OCI-LY7 (cell line): Measurements from ENCODE around the gene SYNM. TPM values are rescaled to one million over a fixed set of nuclear protein-coding genes. Genes with fewer than 3 reads are reported as not detected.

Source experiments
- BruUV-seq: library from RNA; stranded (reverse); fragments of 400-500 nt; replicated peaks from 2 replicates; lab custom pipeline; 2021; lab: Mats Ljungman, UMichigan
- CTCF ChIA-PET: fragments of 300-600 bp; sonication (Branson Sonifier 250); formaldehyde crosslinking; loops from one replicate; lab custom pipeline; 2022; ENCODE audit warnings: antibody characterized with exemption; ENCODE audit not compliant: unreplicated experiment; lab: Charles Lee
- POLR2A ChIA-PET: fragments of 300-600 bp; sonication (Branson Sonifier 250); formaldehyde crosslinking; loops from one replicate; lab custom pipeline; 2022; ENCODE audit warnings: antibody characterized with exemption; lab: Charles Lee
- DNase-seq: peaks from one replicate; pipeline ENCODE4 v3.0.0-alpha.2; 2015; ENCODE audit warnings: low spot score
- H2AFZ ChIP-seq: fragments of 200-600 bp; sonication (generic), shearing (Covaris generic); 2 replicates; pipeline ENCODE4 v1.6.1; 2014; ENCODE audit warnings: mild to moderate bottlenecking, antibody characterized with exemption, low read length, moderate library complexity
- H3K27ac ChIP-seq: fragments of 200-600 bp; sonication (generic); 2 replicates; pipeline ENCODE4 v1.5.1; 2014; ENCODE audit warnings: mixed run types, low read depth, mild to moderate bottlenecking, moderate library complexity, low read length, inconsistent platforms; ENCODE audit not compliant: poor library complexity, severe bottlenecking
- H3K36me3 ChIP-seq: fragments of 200-600 bp; sonication (generic); 2 replicates; pipeline ENCODE4 v1.6.1; 2014; ENCODE audit warnings: mild to moderate bottlenecking, antibody characterized with exemption, low read length, moderate library complexity, mixed read lengths; ENCODE audit not compliant: insufficient read depth
- H3K4me1 ChIP-seq: fragments of 200-600 bp; sonication (generic); 2 replicates; pipeline ENCODE4 v1.5.1; 2014; ENCODE audit warnings: mild to moderate bottlenecking, low read length; ENCODE audit not compliant: insufficient read depth, poor library complexity, severe bottlenecking
- H3K4me2 ChIP-seq: fragments of 200-600 bp; sonication (generic); 2 replicates; pipeline ENCODE4 v1.6.1; 2014; ENCODE audit warnings: mild to moderate bottlenecking, low read length
- H3K4me3 ChIP-seq: fragments of 200-600 bp; sonication (generic); 2 replicates; pipeline ENCODE4 v1.5.1; 2014; ENCODE audit warnings: mild to moderate bottlenecking, low read depth, low read length; ENCODE audit not compliant: poor library complexity, severe bottlenecking
- H3K79me2 ChIP-seq: fragments of 200-600 bp; sonication (generic); 2 replicates; pipeline ENCODE4 v1.6.1; 2016; ENCODE audit warnings: low read depth, mild to moderate bottlenecking, low read length, moderate library complexity, mixed read lengths; ENCODE audit not compliant: insufficient read depth
- H3K9me2 ChIP-seq: fragments of 200-600 bp; sonication (generic); 2 replicates; pipeline ENCODE4 v1.6.1; 2016; ENCODE audit warnings: mild to moderate bottlenecking, low read length, mixed read lengths; ENCODE audit not compliant: insufficient read depth
- H3K9me3 ChIP-seq: fragments of 200-600 bp; sonication (generic); 2 replicates; pipeline ENCODE4 v1.6.1; 2014; ENCODE audit warnings: mild to moderate bottlenecking, mixed run types, low read length, mixed read lengths
- H4K20me1 ChIP-seq: fragments of 200-600 bp; sonication (generic); 2 replicates; pipeline ENCODE4 v1.6.1; 2014; ENCODE audit warnings: mild to moderate bottlenecking, antibody characterized with exemption, low read length, moderate library complexity, mixed read lengths; ENCODE audit not compliant: insufficient read depth
- EZH2phosphoT487 ChIP-seq: fragments of 200-600 bp; sonication (generic); IDR thresholded peaks from 2 replicates; pipeline ENCODE4 v1.6.1; 2018; ENCODE audit warnings: low read depth, borderline replicate concordance, mild to moderate bottlenecking, mixed run types, antibody characterized with exemption, low read length, moderate library complexity, mixed read lengths
- intact Hi-C: fragments of 100-400 bp; cut with micrococcal nuclease; formaldehyde crosslinking; loops from one replicate; pipeline ENCODE4 v1.10.0; 2022; ENCODE audit not compliant: unreplicated experiment
- total RNA-seq, 2 experiments: library from RNA; depleted of rRNA in 1 of 2; stranded (reverse); fragments of >200 nt in 1 of 2; shearing (Covaris generic) in 1 of 2; gene quantifications; 2 replicates each; pipeline ENCODE4 v1.2.3, GENCODE V29; 2014 to 2022
- TF ChIP-seq, protein P1 (sequence below): fragments of 200-600 bp; sonication (generic); conservative IDR thresholded peaks from 2 replicates; pipeline ENCODE4 v1.5.1; 2014; ENCODE audit warnings: mild to moderate bottlenecking, antibody characterized with exemption, low read length, moderate library complexity, mixed read lengths

Gene SYNM
- total RNA-seq, 2 experiments from 2014 or later, result 0.08 to 0.41 TPM

DNA sequence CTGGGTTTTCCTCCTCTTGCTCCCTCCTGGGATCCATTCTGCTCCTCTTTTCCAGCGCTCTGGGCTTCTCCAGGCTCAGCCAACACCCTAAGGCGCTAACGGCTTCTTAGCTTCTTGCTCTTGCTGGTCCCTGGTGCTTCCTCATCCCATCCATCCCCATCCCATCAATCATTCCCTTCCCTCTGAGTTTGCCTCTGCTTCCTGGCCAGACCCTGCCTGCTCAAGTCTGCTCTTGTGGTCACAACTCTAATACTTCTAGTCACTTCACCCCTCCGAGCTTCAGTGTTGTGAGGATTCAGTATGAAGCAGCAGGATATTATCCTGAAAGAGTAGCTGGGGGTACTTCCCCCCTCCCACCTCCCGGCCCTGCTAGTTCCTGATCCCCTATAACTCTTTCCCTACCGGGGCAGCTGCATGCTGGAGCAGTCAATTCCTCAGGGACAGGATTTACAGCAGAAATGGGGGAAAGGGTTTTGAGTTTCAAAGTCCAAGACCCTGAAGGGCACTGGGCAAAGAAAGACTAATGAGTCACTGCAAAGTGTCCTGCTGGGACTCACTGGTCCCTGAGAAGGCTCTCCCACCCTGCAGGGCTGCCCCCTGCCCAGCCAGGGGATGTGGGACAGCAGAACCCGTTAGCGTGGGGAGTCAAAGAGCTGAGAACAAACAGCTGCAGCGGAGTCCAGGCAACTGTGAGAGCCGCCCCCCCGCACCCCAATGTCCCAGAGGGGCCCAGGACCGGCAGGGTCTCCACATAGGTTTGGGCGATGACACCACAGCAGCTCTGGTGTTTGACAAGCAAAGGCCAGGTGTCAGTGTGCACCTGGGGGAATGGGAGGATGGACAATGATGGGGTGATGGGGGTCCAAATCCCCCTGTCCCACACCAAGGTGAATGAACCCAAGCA lies 2.3 kb upstream of the SYNM start:
- DNase-seq, result no peak
- Histone ChIP-seq H4K20me1 (no peaks in the 10 kb centered on the region), H3K79me2 (no peaks in the 10 kb centered on the region), H2AFZ (no peak overlapping the region), H3K9me2 (no peaks in the 10 kb centered on the region), H3K36me3 (no peaks in the 10 kb centered on the region), H3K4me2 (no peak overlapping the region), H3K4me3 (no peak overlapping the region), H3K4me1 (peaks cover 11% of the 10 kb centered on the region), H3K9me3 (no peaks in the 10 kb centered on the region), H3K27ac (no peak overlapping the region)
- POLR2A ChIA-PET, result no interaction called here
- intact Hi-C loops, result loop anchor here (5.0 kb wide), 1 partner anchor 110 kb away; no protein-coding TSS in a partner anchor
- CTCF ChIA-PET, result no interaction called here
- TF ChIP-seq, protein P1, sequence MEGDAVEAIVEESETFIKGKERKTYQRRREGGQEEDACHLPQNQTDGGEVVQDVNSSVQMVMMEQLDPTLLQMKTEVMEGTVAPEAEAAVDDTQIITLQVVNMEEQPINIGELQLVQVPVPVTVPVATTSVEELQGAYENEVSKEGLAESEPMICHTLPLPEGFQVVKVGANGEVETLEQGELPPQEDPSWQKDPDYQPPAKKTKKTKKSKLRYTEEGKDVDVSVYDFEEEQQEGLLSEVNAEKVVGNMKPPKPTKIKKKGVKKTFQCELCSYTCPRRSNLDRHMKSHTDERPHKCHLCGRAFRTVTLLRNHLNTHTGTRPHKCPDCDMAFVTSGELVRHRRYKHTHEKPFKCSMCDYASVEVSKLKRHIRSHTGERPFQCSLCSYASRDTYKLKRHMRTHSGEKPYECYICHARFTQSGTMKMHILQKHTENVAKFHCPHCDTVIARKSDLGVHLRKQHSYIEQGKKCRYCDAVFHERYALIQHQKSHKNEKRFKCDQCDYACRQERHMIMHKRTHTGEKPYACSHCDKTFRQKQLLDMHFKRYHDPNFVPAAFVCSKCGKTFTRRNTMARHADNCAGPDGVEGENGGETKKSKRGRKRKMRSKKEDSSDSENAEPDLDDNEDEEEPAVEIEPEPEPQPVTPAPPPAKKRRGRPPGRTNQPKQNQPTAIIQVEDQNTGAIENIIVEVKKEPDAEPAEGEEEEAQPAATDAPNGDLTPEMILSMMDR, result no peak
- no peak for TF ChIP-seq EZH2phosphoT487
- no TSS peak for BruUV-seq

DNA sequence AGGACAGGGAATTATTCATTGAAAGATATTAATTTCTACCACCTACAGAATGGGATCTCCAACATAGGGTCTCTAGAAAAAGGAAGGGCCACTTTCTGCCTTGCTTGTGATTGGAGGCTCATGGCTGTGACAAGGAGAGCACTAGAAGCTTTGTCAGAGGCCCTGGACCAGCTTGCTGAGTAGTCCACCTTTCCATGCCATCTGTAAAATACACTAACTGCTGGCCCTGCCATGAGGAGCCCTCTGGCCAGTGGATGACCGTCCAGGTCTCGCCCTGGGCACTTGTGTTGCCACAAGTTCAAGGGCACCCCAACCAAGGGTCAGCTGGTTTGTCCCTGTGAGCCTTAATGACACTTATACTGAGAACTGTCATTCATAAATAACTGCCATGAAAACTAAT lies 1.6 kb upstream of the SYNM start:
- Histone ChIP-seq H3K79me2 (no peaks in the 10 kb centered on the region), H3K36me3 (no peaks in the 10 kb centered on the region), H3K4me2 (no peak overlapping the region), H4K20me1 (no peaks in the 10 kb centered on the region), H3K27ac (no peak overlapping the region), H3K4me1 (peaks cover 7% of the 10 kb centered on the region), H3K9me2 (no peaks in the 10 kb centered on the region), H2AFZ (no peak overlapping the region), H3K4me3 (no peak overlapping the region), H3K9me3 (no peaks in the 10 kb centered on the region)
- BruUV-seq, result no TSS peak
- POLR2A ChIA-PET, result interaction anchor here (0.6 to 0.7 kb wide), 4 partner anchors 263 to 1085 kb away, joined by 3 to 5 read pairs (median 4); no protein-coding TSS in a partner anchor
- CTCF ChIA-PET, result no interaction called here
- DNase-seq, result no peak
- intact Hi-C loops, result loop anchor here (5.0 kb wide), 1 partner anchor 109 kb away; no protein-coding TSS in a partner anchor
- TF ChIP-seq, protein P1, result no peak
- TF ChIP-seq EZH2phosphoT487, result no peak
